WERI-Rb-1 (cell line): ENCODE data around the gene CATSPERB.
A peak's percentile ranks its signal among the peaks of the same experiment; 100 is the strongest.
"Not testable (repeated sequence)": the region's sequence is repeated elsewhere in the genome, so short reads cannot be mapped to it uniquely, and the experiment has no call there.

ENCODE experiments used
- DNase-seq: peaks from one replicate; pipeline ENCODE4 v3.0.0-alpha.2; 2020
- H3K27ac ChIP-seq: fragments of 250-450 bp; sonication (Bioruptor Pico); 2 replicates; pipeline ENCODE4 v1.5.1; 2020; ENCODE audit warnings: mild to moderate bottlenecking, moderate library complexity
- H3K27me3 ChIP-seq: fragments of 250-450 bp; sonication (Bioruptor Pico); 2 replicates; pipeline ENCODE4 v1.5.1; 2021; ENCODE audit warnings: mild to moderate bottlenecking, low read depth, moderate library complexity; ENCODE audit not compliant: insufficient read depth, severe bottlenecking
- H3K36me3 ChIP-seq: fragments of 250-450 bp; sonication (Bioruptor Pico); 2 replicates; pipeline ENCODE4 v1.5.1; 2020; ENCODE audit warnings: mild to moderate bottlenecking, moderate library complexity
- H3K4me3 ChIP-seq: 2 replicates; pipeline ENCODE4 v1.5.1; 2011; ENCODE audit warnings: low read depth, mild to moderate bottlenecking, control low read depth, low read length
- H3K9me3 ChIP-seq: fragments of 250-450 bp; sonication (Bioruptor Pico); 2 replicates; pipeline ENCODE4 v1.5.1; 2021; ENCODE audit warnings: mild to moderate bottlenecking, moderate library complexity; ENCODE audit not compliant: severe bottlenecking
- CTCF ChIP-seq: IDR thresholded peaks from 2 replicates; pipeline ENCODE4 v1.5.1; 2011; ENCODE audit warnings: low read depth, mild to moderate bottlenecking, control low read depth, inconsistent platforms, low read length

CATSPERB gene

GRCh38 chr14:91548108-91548507 lies 183.8 kb downstream of the CATSPERB start:
- TF ChIP-seq CTCF = no peak
- Histone ChIP-seq H3K27me3 (no peaks in the 10 kb centered on the region), H3K4me3 (no peak overlapping the region), H3K36me3 (no peaks in the 10 kb centered on the region), H3K27ac (no peak overlapping the region), H3K9me3 (no peaks in the 10 kb centered on the region)
- DNase-seq = no peak

- no peaks in the 10 kb centered on the region for H3K36me3 ChIP-seq
- peak; percentile 65 for DNase-seq
- no peaks in the 10 kb centered on the region for H3K27me3 ChIP-seq
- TF ChIP-seq CTCF = no peak
- H3K27ac ChIP-seq = peak overlapping the region; percentile 52
- H3K9me3 ChIP-seq = peaks cover 3% of the 10 kb centered on the region
- H3K4me3 ChIP-seq = no peak overlapping the region
These were observed 185.8 kb downstream of the CATSPERB start for GRCh38 chr14:91545946-91546716.

GRCh38 chr14:91545204-91545603 lies 186.7 kb downstream of the CATSPERB start:
- Histone ChIP-seq H3K36me3 (no peaks in the 10 kb centered on the region), H3K4me3 (no peak overlapping the region), H3K9me3 (peaks cover 6% of the 10 kb centered on the region), H3K27me3 (no peaks in the 10 kb centered on the region), H3K27ac (no peak overlapping the region)
- DNase-seq = no peak
- TF ChIP-seq CTCF = no peak

DNA sequence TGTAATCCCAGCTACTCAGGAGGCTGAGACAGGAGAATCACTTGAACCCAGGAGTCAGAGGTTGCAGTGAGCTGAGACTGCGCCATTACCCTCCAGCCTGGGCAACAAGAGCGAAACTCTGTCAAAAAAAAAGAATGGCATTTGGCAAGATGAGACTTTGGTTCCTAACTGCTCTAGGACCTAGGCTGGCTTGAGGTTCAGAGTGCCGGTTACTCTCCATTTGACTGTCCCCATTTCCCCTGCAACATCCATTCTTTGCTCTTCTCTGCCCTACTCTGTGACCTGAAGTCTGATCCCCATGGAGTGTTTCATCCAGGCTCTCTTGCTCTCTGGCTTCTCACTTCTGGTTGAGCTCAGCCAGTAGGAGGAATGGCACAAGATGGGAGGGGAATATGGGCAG lies 195.6 kb downstream of the CATSPERB start:
- H3K27ac ChIP-seq = no peak overlapping the region
- H3K4me3 ChIP-seq = no peak overlapping the region
- no peaks in the 10 kb centered on the region for H3K36me3 ChIP-seq
- H3K9me3 ChIP-seq = peaks cover 5% of the 10 kb centered on the region
- DNase-seq = no peak
- H3K27me3 ChIP-seq = no peaks in the 10 kb centered on the region
- TF ChIP-seq CTCF = no peak

- not testable (repeated sequence) for H3K4me3 ChIP-seq, H3K27ac ChIP-seq, H3K27me3 ChIP-seq, H3K36me3 ChIP-seq, H3K9me3 ChIP-seq, DNase-seq
These were observed 197.8 kb downstream of the CATSPERB start for GRCh38 chr14:91534059-91534458.

DNA sequence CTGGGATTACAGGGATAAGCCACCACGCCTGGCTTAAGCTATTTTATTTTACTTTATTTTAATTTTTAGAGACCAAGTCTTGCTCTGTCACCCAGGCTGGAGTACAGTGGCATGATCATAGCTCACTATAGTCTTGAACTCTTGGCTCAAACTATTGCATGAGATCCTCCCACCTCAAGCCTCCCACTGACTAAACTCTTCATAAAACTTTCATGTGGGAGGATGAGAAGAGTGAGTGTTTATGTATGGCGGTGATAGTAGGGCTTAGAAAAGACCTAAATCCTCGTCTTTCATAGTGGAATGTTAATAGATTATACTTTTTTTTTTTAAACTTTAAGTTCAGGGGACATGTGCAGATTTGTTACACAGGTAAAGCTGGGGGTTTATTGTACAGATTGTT lies 198.3 kb downstream of the CATSPERB start:
- Histone ChIP-seq H3K27me3 (no peaks in the 10 kb centered on the region), H3K9me3 (no peaks in the 10 kb centered on the region), H3K27ac (no peak overlapping the region), H3K4me3 (no peak overlapping the region), H3K36me3 (no peaks in the 10 kb centered on the region)
- no peak for DNase-seq
- TF ChIP-seq CTCF = no peak
